Astrocyte of the hippocampus (primary cell): ENCODE data around the gene CDC25B.
A peak's percentile ranks its signal among the peaks of the same experiment; 100 is the strongest.

ENCODE experiments used
- DNase-seq: peaks from one replicate; pipeline ENCODE4 v3.0.0; 2011; ENCODE audit warnings: low read depth, low spot score

The CDC25B gene

GRCh38 chr20:3795511-3796468 is at the start of gene CDC25B:
CDC25B (plus strand) TSS chr20:3796310; CDS start chr20:3796532, 222 bp downstream.
- DNase-seq: peak; percentile 95

- DNase-seq: no peak
Observed at GRCh38 chr20:3747471-3747870, 48.6 kb upstream of the CDC25B start.

DNA sequence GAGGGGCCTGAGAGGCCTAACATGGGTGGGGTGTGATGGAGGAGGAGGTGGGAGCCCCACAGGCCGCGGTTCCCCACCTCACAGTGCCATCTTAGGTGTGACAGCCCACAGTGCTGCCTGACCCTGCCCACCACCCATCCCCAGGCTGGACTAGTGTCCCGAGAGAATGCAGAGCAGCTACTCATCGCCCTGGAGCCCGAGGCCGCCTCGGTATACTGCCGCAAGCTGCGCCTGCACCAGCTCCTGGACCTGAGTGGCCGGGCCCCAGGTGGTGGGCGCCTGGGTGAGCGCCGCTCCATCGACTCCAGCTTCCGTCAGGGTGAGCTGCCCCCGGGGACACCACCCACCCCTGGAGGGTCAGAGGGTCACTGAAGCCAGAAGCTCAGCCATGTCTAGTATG is 48.0 kb upstream of the CDC25B start:
- DNase-seq: no peak

DNA sequence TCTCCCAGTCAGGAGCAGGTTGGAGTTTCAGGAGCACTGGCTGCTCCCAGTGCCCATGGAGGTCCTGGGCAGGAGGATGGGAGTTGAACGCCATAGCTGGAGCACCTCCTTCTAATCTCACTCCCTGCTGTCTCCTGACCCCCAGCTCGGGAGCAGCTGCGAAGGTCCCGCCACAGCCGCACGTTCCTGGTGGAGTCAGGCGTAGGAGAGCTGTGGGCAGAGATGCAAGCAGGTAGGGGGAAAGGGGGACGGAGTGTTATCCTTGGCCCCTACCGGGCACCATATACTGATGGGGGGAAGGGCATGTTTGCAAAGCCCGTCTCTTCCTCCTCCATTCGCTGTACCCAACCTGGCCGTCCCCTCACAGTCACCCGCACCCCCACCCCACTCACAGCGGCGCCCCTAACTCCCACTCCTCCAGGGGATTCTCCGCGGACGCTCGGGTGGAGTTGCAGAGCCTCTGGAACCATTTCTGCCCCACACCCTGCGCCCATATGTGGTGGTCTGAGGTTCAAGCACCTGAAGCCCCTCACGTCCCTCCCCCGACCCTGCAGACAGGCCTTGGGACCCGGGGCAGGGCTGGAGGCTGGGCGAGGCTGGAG is 46.9 kb upstream of the CDC25B start:
- no peak for DNase-seq

- DNase-seq: peak; percentile 68
Observed at GRCh38 chr20:3749689-3750531, 46.2 kb upstream of the CDC25B start.

- no peak for DNase-seq
Observed at GRCh38 chr20:3751305-3751674, 44.8 kb upstream of the CDC25B start.

GRCh38 chr20:3751675-3752385 is 44.3 kb upstream of the CDC25B start:
- peak; percentile 52 for DNase-seq

- no peak for DNase-seq
Observed at GRCh38 chr20:3752386-3752759, 43.7 kb upstream of the CDC25B start.

DNA sequence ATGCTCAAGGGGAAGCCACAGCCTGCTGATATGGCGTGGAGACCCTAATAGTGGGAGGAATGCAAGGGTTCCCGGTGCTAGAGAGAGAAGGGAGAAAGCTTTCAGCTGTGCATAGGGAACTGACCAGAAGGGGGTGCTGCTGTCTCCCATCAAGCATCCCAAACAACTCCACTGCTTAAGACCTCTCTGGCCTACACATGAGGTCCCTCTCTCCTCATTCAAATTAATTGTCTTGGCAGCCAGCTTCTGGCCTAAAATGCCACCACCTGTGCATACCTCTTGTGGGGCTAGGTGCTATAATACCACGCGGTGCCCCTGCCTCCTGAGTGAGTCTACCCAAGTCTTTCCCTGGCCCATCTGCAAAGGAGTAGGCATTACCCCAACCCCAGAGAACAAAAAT is 43.0 kb upstream of the CDC25B start:
- peak; percentile 81 for DNase-seq

DNA sequence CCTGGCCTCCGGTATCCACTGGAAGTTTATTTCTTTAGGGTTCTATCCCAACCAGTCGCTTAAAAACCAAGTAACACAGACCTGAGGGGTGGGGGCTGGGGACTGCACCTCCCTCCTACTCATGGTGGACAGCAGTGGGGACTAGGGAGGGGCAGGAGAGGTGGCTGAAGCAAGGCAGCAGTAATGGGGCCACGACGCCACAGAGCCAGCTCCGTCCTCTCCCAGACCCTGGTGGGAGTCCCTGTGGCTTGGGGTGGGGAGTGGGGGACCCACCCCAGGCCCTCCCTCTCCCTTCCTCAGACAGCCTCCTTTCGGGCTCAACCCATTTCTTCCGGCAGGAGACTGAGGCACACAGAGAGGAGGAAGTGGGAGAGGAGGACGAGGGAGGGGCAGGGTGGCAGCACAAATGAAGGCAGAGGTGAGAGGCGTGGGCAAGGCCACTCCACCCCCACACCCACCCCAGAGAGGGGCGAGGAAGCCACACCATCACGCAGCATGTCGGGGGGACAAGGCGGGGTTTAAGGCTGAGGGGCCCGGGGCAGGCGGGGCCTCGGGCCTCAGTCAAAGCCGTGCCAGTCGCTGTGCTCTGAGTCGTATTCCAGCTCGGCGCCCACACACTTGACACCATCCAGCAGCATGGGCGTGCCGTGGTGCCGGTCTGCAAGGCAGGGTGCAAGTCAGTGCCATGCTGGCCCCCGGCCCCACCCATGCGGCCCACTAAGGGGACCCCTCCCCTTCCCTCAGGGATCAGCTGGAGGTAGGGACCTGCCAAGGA is 42.4 kb upstream of the CDC25B start:
- no peak for DNase-seq

GRCh38 chr20:3754276-3754630 is 41.9 kb upstream of the CDC25B start:
- DNase-seq: no peak

GRCh38 chr20:3755269-3755668 is 40.8 kb upstream of the CDC25B start:
- DNase-seq: no peak

DNA sequence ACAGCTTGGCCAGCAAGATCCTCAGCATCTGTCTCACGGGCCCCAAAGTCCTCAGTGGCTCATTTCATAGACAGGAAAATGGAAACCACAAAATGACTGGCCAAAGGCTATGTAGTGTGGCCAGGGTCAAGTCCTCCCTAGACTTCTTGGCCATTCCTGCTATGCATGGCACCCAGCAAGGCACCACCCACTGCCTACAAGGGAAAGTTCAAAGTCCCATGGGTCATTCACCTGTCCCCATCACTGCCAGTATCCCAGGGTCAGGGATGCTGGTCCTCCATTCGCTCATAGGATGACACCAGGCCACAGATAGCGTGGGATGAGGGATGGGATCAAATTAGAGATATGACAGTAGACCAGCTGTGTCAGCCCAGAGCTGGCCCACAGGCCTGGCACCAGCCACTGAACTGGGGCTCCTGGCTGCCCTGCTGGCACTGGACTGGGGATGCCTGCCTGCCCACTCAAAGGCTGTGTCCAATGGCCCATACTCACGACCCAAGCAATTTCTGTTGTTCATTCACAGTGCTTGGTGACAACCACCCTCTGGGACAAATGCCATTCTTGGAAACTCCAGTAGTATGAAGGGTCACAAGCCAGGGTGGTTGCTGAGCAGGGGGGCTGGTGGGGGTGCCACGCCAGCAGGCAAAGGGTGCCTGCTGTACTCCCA is 40.2 kb upstream of the CDC25B start:
- no peak for DNase-seq

DNA sequence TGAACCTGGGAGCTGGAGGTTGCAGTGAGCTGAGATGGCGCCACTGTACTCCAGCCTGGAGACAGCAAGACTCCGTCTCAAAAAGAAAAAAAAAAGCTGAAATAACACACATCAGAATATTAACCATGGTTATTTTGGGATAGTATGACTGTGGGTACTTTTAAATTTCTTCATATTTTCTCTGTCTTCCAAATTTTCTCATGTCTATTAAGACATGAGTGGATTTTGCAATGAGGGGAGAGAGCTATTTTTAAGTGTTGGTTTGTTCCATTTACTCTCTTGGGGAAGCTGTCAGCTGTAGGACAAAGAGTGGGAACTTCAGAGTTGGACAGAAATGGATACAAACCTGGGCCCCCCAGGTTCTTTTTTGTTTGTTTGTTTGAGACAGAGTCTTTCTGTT is 38.8 kb upstream of the CDC25B start:
- DNase-seq: no peak

DNA sequence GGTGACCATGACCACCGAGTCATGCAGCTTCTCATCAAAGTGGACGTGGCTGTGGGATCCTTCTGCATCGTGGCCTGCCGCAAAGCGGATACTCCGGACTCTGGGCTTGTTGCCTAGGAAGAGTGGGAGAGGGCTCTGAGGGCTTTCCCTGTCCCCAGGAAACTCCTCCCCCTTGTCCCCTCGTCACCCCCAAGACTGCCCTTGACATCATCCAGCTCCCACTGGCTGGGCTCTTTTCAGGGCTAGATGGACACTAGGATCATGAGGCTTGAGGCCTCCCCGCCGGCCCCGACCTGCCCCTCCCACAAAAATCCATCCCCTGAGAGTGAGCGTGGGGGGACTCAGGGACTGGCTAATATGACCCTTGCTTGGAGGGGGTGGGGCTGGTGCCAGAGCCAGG is 37.5 kb upstream of the CDC25B start:
- no peak for DNase-seq

- DNase-seq: no peak
Observed at GRCh38 chr20:3759316-3759823, 36.7 kb upstream of the CDC25B start.

DNA sequence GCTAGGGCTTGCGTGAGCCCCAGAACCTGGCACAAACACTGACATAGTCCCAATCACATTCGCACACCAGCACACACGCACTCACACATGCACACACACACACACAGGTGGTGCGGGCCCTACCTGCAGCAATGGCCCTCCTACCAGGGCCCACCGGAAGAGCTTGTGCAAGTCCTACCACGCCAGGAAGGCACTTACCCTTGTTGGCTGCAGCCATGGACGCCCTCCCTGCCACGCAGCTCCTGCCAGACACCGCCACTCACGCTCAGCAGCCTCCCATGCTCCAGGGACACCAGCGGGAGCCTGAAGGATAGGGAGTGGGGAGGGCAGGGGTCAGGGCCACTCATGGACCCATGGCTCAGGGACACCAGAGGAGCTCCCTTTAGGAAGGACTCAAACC is 36.2 kb upstream of the CDC25B start:
- no peak for DNase-seq

- DNase-seq: no peak
Observed at GRCh38 chr20:3760655-3761348, 35.3 kb upstream of the CDC25B start.
